SK-N-MC (cell line): ENCODE data around the gene SULT1B1.
"Not testable (repeated sequence)": the region's sequence is repeated elsewhere in the genome, so short reads cannot be mapped to it uniquely, and the experiment has no call there.

Source experiments
- DNase-seq: peaks from one replicate; pipeline ENCODE4 v3.0.0-alpha.2; 2011; ENCODE audit warnings: low read depth, low spot score
- H3K27ac ChIP-seq: fragments of 200-600 bp; sonication (generic); 2 replicates; pipeline ENCODE4 v1.5.1; 2016; ENCODE audit warnings: mixed run types
- H3K36me3 ChIP-seq: fragments of 200-600 bp; sonication (generic); 2 replicates; pipeline ENCODE4 v1.6.1; 2017; ENCODE audit warnings: antibody characterized with exemption, low read length, mixed read lengths; ENCODE audit not compliant: insufficient read depth
- H3K4me3 ChIP-seq: fragments of 200-600 bp; sonication (generic); 2 replicates; pipeline ENCODE4 v1.5.1; 2016
- H3K9ac ChIP-seq: fragments of 200-600 bp; sonication (generic); 2 replicates; pipeline ENCODE4 v1.8.0; 2017; ENCODE audit warnings: mixed run types, mixed read lengths; ENCODE audit not compliant: insufficient read length
- H3K9me3 ChIP-seq: fragments of 200-600 bp; sonication (generic); 2 replicates; pipeline ENCODE4 v1.6.1; 2017; ENCODE audit warnings: low read depth, mild to moderate bottlenecking, antibody characterized with exemption, low read length, moderate library complexity, mixed read lengths
- EZH2 ChIP-seq: fragments of 200-600 bp; sonication (generic); IDR thresholded peaks from one replicate; pipeline ENCODE4 v1.6.1; 2017; ENCODE audit warnings: antibody characterized with exemption
- FOXP2 ChIP-seq: optimal IDR thresholded peaks from 2 replicates; pipeline ENCODE3; 2011; ENCODE audit warnings: mild to moderate bottlenecking, moderate library complexity; ENCODE audit not compliant: insufficient read depth; ENCODE audit errors: extremely low read length, control extremely low read depth
- POLR2AphosphoS5 ChIP-seq: IDR thresholded peaks from 2 replicates; pipeline ENCODE4 v1.6.1; 2012; ENCODE audit warnings: mild to moderate bottlenecking, low read depth, low read length, borderline replicate concordance

The SULT1B1 gene

DNA sequence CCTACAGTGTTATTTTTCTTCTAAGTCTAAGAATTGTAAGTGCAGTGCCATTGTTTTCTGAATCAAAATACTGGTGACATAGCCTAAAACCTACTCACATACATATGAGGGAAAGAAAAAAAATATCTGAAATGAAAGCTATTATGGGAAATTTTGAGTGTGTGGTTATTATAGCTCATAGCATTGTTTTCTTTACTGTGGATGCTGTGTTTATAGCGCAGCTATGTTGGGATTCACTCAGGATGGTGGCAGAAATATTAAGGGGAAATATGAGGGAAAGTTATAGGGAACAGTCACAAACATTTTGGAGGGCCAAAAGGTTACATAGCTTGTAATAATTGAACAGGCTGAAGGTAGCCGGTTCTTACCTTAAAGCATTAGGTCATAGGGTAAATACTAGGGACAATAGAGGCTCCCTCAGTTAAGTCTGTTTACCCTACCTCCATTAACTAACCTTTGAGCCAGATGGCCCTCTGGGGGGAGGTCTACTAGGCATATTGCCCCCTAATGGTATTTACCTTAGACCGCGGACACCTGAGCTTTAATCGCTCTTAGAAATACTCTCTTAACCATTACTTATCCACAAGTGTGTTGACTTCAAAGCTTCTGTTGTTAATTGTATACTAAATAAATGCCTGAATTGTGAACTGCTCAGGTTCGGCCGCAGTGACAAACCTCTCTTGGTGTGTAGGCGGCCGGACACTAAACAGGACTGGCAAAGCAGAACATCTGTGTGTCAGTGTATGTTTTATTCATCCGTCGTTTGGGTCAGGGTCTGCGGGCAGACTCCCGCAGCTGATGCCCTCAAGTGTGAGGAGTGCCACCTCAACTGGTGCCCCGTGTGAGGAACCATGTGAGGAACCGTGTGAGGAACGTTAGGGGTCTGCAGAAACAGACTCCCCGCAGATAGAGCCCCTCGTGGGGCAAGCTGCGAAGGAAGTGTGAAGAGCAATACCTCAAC is 21.3 kb upstream of the SULT1B1 start:
- Histone ChIP-seq H3K9ac (no peak overlapping the region), H3K27ac (no peak overlapping the region), H3K4me3 (no peak overlapping the region), H3K9me3 (no peaks in the 10 kb centered on the region), H3K36me3 (no peaks in the 10 kb centered on the region)
- TF ChIP-seq EZH2 (no peak), FOXP2 (no peak), POLR2AphosphoS5 (no peak)
- no peak for DNase-seq

DNA sequence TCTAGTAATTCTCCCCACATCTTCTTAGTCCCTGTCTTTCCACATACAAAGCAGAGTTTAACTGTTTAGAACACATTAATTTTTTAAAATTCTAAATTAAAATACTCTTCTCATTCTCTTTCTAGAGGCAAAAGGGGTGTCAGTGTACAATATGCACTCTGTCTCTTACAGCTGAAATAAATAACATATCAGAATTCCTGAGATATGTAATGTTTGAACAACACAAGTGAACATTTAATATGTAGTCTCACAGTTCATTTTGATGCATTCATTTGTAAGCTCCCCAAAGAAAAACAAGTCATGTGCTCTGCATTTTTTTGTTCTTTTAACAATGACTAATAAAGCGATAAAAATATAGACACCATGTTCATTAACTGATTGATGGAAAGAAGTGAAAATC is 19.7 kb upstream of the SULT1B1 start:
- no peak for TF ChIP-seq EZH2
- no peak for TF ChIP-seq FOXP2
- TF ChIP-seq POLR2AphosphoS5, result no peak
- DNase-seq, result no peak
- H3K27ac ChIP-seq, result no peak overlapping the region
- no peak overlapping the region for H3K4me3 ChIP-seq
- no peak overlapping the region for H3K9ac ChIP-seq
- no peaks in the 10 kb centered on the region for H3K36me3 ChIP-seq
- no peaks in the 10 kb centered on the region for H3K9me3 ChIP-seq

DNA sequence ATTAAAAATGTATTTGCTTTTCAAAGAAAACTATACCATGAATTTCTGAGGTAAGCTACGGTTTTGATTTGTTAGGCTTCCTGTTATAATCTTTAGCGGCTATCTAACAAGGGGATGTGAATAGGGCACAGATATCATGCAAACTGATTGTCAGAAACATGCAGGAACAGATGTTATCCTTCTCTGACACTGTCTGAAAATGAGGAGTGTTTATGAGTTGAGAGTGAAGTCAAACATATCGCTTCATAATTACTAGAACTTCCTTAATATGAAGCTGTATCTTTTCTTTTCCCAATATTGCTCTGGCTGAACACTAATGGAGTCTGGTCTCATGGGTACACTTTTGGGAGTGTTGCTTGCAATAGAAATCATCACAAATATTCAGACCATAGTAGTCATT is 16.3 kb upstream of the SULT1B1 start:
- no peak for TF ChIP-seq EZH2
- no peak for TF ChIP-seq FOXP2
- TF ChIP-seq POLR2AphosphoS5, result no peak

DNA sequence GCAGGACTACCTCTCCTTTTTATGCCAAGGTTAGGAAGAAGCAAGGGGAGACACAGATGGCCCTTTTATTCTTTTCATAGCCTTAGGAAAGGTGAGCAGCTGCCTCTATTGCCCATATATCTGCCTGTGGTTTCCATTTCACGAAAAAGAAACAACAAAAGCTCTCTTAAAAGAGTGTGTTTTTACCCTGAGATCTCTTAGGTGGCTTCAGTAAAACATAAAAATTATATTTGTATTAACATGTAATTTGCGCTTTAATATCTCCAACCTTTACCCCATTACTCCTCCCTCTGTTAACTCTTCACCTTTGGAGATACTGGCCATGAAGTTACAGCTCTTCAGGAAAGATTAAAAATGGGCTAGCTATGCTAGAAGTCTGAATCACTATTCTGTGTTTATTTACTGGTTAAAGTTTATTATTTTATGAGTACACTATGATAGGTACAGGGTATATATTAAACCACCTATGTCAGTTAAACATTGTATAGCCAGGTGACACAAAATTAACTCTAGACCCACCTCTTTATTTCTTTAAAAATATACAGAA is 15.0 kb upstream of the SULT1B1 start:
- DNase-seq, result no peak
- Histone ChIP-seq H3K9me3 (no peaks in the 10 kb centered on the region), H3K36me3 (no peaks in the 10 kb centered on the region), H3K27ac (no peak overlapping the region), H3K9ac (no peak overlapping the region), H3K4me3 (no peak overlapping the region)
- TF ChIP-seq POLR2AphosphoS5 (no peak), FOXP2 (no peak), EZH2 (no peak)

More for the DNA sequence above, 16.3 kb upstream of the SULT1B1 start:
- no peak for DNase-seq
- Histone ChIP-seq H3K4me3 (no peak overlapping the region), H3K27ac (no peak overlapping the region), H3K36me3 (no peaks in the 10 kb centered on the region), H3K9me3 (no peaks in the 10 kb centered on the region), H3K9ac (no peak overlapping the region)

DNA sequence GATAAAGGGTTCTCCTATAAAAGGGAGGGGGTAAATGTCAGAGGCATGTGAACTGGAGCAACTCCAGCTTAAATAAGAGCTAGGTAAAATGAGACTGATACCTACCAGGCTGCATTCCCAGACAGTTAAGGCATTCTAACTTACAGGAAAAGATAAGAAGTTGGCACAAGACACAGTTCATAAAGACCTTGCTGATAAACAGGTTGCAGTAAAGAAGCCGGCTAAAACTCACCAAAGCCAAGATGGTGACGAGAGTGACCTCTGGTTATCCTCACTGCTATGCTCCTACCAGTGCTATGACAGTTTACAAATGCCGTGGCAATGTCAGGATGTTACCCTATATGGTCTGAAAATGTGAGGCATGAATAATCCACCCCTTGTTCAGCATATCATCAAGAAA is 13.1 kb upstream of the SULT1B1 start:
- Histone ChIP-seq H3K27ac (no peak overlapping the region), H3K9ac (no peak overlapping the region), H3K36me3 (no peaks in the 10 kb centered on the region), H3K4me3 (no peak overlapping the region), H3K9me3 (no peaks in the 10 kb centered on the region)
- no peak for TF ChIP-seq POLR2AphosphoS5
- no peak for TF ChIP-seq EZH2
- TF ChIP-seq FOXP2, result no peak
- DNase-seq, result no peak

DNA sequence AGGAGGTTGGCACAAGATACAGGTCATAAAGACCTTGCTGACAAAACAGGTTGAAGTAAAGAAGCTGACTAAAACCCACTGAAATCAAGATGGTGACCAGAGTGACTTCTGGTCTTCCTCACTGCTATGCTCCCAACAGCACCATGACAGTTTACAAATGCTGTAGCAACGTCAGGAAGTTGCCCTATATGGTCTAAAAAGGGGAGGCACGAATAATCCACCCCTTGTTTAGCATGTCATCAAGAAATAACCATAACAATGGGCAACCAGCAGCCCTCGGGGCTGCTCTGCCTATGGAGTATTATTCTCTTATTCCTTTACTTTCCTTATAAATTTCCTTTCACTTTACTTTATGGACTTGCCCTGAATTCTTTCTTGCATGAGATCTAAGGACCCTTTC is 8.1 kb upstream of the SULT1B1 start:
- not testable (repeated sequence) for H3K27ac ChIP-seq, H3K9me3 ChIP-seq, DNase-seq, H3K36me3 ChIP-seq, H3K9ac ChIP-seq, H3K4me3 ChIP-seq

DNA sequence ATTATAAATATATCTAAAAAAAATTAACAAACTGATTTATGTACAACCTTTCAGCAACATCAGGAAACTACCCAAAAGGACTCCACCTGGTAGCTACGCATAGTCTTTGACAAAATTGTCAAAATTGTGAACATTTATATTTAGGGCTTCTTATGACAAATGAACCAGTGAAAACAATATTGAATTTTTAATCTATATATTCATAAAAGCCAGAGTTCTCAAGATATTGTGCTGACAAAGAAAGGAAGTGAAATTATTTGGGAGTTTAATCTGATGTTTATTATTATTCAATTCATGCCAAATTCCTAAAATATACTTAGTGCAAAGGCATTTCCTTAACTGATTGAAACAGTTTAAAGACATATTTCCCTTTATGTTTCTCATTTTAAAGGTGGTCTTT is 5.3 kb upstream of the SULT1B1 start:
- H3K4me3 ChIP-seq, result no peak overlapping the region
- no peaks in the 10 kb centered on the region for H3K36me3 ChIP-seq
- H3K27ac ChIP-seq, result 0 out of 2 replicates have a peak overlapping the region, but pooled peaks have one; percentile 43
- H3K9me3 ChIP-seq, result no peaks in the 10 kb centered on the region
- TF ChIP-seq EZH2 (no peak), POLR2AphosphoS5 (no peak), FOXP2 (no peak)
- H3K9ac ChIP-seq, result no peak overlapping the region
- DNase-seq, result no peak

DNA sequence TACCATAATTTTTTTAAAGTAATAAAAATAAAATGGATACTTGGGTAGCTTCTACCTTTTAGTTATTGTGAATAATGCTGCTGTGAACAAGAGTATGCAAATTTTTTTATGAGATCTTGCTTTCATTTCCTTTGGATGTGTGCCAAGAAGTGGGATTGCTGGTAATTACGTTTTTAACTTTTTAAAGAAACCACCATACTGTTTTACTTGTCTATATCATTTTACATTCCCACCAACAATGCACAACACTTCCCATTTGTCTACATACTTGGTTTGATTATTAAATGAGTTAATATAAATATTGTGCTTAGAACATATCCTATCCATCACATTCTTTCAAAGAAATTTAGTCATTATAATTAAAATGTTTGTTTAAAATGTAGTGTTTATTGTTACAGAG is 3.9 kb upstream of the SULT1B1 start:
- Histone ChIP-seq H3K36me3 (no peaks in the 10 kb centered on the region), H3K9ac (no peak overlapping the region), H3K4me3 (peak overlapping the region; percentile 46; the same call in 1 of the 2 replicates), H3K9me3 (no peaks in the 10 kb centered on the region), H3K27ac (peak overlapping the region; percentile 77)
- DNase-seq, result peak; percentile 93
- no peak for TF ChIP-seq FOXP2
- TF ChIP-seq EZH2, result no peak
- TF ChIP-seq POLR2AphosphoS5, result no peak; the same call in 1 of the 2 replicates
